Esophagus (tissue), 2 donors: ENCODE results near the gene CTTN. TPM values are rescaled to one million over a fixed set of nuclear protein-coding genes. Genes with fewer than 3 reads are reported as not detected.

ENCODE experiments used
- H3K27ac ChIP-seq, 2 donors: one replicate each; pipeline ENCODE4 v1.5.1; 2013; ENCODE audit warnings: low read depth in 2 of 2, mild to moderate bottlenecking in 2 of 2, inconsistent platforms in 1 of 2, low read length in 1 of 2, moderate library complexity in 1 of 2
- H3K27me3 ChIP-seq, 2 donors: one replicate each; pipeline ENCODE4 v1.6.1; 2013; ENCODE audit warnings: low read length in 2 of 2, control low read depth in 1 of 2, mild to moderate bottlenecking in 1 of 2; ENCODE audit not compliant: insufficient read depth in 2 of 2, control insufficient read depth in 1 of 2
- H3K36me3 ChIP-seq, 2 donors: one replicate each; pipeline ENCODE4 v1.6.1; 2013; ENCODE audit warnings: low read length in 1 of 2; ENCODE audit not compliant: control insufficient read depth in 2 of 2, insufficient read depth in 2 of 2
- H3K4me1 ChIP-seq, 2 donors: one replicate each; pipeline ENCODE4 v1.6.1; 2013; ENCODE audit warnings: low read length in 1 of 2; ENCODE audit not compliant: control insufficient read depth in 2 of 2, insufficient read depth in 2 of 2
- H3K4me3 ChIP-seq, 2 donors: one replicate each; pipeline ENCODE4 v1.5.1; 2013; ENCODE audit warnings: low read length in 2 of 2, mild to moderate bottlenecking in 2 of 2, low read depth in 1 of 2, moderate library complexity in 1 of 2
- H3K9me3 ChIP-seq, 2 donors: one replicate each; pipeline ENCODE4 v1.6.1; 2013; ENCODE audit warnings: mild to moderate bottlenecking in 2 of 2, low read depth in 1 of 2, low read length in 1 of 2, moderate library complexity in 1 of 2; ENCODE audit not compliant: control insufficient read depth in 2 of 2, insufficient read depth in 1 of 2
- WGBS, 2 donors: extraction: QIAGEN DNeasy Blood & Tissue Kit; methylation state at CpG; one replicate each; pipeline ENCODE4 v1.1.7; 2013; 5-methylcytosine and 5-hydroxymethylcytosine counted together
- polyA plus RNA-seq, 2 donors: library from polyadenylated mRNA; stranded (reverse); fragments of 200-250 nt; gene quantifications; one replicate each; pipeline ENCODE4 v1.2.3, GENCODE V29; 2013
- donor health status: healthy with polysubstance abuse.
- donor health status: Bipolar disorder and iron deficiency.

Gene CTTN
- polyA plus RNA-seq, 2 donors, result 111 to 121 TPM

DNA sequence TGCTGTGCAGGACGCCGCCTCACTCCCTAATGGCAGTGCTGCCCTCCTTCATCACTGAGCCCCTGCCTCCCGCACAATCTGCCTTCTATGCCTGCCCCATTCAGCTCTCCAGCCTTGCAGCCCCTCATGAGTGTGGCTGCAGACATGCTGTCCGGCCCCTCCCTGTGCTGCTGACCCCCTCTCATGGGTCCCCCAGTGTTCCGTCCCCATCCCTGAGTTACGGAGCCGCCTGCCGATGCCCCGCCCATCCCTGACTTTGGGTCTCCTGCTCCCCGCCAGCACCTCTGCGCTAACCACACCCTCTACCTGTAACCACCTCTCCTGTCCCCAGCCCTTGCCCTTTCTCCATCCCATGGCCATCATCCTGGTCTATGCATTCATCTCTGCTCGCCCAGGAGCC lies 33.3 kb downstream of the CTTN start:
- H3K27me3 ChIP-seq, result no peaks in the 10 kb centered on the region
- H3K36me3 ChIP-seq, result peaks cover 14 to 76% of the 10 kb centered on the region in 2 donors
- H3K4me3 ChIP-seq, result no peak overlapping the region
- no peaks in the 10 kb centered on the region for H3K9me3 ChIP-seq
- WGBS, 2 donors, result 92 to 96% methylated on average over 12 of the region's 12 CpGs
- H3K4me1 ChIP-seq, result no peaks in the 10 kb centered on the region
- no peak overlapping the region for H3K27ac ChIP-seq

DNA sequence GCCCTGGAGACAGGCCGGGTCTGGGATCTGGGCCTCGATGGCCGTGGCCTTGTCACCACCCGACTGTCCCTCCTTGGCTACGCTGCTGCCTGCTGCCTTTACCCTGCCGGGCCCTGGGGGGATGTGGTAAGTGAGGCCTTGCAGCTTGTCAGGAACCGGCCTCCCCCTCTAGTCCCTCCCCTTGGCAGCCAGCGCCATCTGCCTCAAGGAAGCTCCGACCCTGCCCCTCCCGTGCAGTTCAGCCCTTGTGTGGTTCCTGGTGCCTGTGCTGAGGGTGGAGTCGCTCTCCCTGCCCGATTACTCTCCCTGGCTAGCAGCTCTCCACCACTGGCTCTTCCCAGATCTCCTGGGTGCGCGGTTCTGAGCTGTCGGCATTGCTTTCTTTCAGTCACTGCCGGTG lies 33.7 kb downstream of the CTTN start:
- no peaks in the 10 kb centered on the region for H3K9me3 ChIP-seq
- peaks cover 14 to 79% of the 10 kb centered on the region in 2 donors for H3K36me3 ChIP-seq
- WGBS, 2 donors, result 72 to 76% methylated on average over 16 of the region's 16 CpGs
- H3K4me3 ChIP-seq, result no peak overlapping the region
- H3K27ac ChIP-seq, result no peak overlapping the region
- H3K4me1 ChIP-seq, result peaks cover 0 to 2% of the 10 kb centered on the region in 2 donors
- H3K27me3 ChIP-seq, result no peaks in the 10 kb centered on the region

DNA sequence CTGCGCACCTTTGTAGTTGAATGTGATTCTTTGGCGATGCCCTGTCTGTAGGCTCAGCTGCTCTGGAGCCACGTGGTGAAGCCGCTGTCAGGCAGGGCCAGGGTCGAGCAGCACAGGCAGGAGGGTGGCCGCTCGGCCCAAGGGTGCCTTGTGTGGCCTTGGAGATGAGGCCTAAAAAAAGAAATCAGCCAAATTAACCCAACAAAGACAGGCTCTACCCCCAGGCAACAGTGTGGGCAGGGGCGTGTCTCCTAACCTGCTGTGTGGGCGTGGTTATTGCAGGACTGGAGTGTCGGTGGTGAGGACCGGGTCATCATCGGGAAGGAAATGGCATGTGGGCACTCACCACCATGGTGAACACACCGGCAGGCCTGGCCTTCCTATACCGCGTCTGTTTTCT lies 34.3 kb downstream of the CTTN start:
- Histone ChIP-seq H3K27ac (no peak overlapping the region), H3K9me3 (no peaks in the 10 kb centered on the region), H3K36me3 (peaks cover 14 to 81% of the 10 kb centered on the region in 2 donors), H3K4me1 (peaks cover 0 to 3% of the 10 kb centered on the region in 2 donors), H3K4me3 (no peak overlapping the region), H3K27me3 (no peaks in the 10 kb centered on the region)
- WGBS, 2 donors, result 84 to 85% methylated on average over 15 of the region's 15 CpGs

DNA sequence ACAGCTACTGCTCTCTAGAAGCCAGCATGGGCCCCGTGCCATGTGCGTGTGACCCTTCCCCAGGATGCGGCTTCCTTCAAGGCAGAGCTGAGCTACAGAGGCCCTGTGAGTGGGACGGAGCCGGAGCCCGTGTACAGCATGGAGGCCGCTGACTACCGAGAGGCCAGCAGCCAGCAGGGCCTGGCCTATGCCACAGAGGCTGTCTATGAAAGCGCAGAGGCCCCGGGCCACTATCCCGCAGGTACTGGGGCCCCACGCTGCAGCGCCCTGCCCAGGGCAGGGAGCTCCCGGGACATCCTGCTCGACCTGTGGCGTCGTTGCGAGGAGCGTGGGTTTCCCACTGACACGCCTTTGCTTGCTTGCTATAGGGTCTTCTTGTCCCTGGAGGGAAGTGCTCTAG lies 34.7 kb downstream of the CTTN start:
- WGBS, 2 donors, result 95 to 96% methylated on average over 20 of the region's 20 CpGs
- no peaks in the 10 kb centered on the region for H3K9me3 ChIP-seq
- H3K4me3 ChIP-seq, result no peak overlapping the region
- H3K4me1 ChIP-seq, result peaks cover 0 to 3% of the 10 kb centered on the region in 2 donors
- peaks cover 14 to 84% of the 10 kb centered on the region in 2 donors for H3K36me3 ChIP-seq
- H3K27ac ChIP-seq, result no peak overlapping the region
- H3K27me3 ChIP-seq, result no peaks in the 10 kb centered on the region

DNA sequence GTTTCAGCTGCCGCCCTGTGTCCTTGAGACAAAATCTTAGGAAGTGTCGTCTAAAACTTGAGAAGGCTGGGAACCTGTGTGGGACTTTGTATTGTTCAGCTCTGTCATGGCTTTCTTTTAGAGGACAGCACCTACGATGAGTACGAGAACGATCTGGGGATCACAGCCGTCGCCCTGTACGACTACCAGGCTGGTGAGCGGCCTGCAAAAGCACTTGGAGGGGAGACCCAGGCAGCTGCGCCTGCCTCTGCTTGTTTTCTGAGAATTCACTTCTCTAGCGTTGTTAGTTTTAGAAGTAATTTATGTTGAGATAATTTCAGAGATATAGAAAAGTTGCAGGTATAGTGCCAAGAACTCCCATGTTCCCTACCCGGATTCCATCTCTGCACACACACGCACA lies 35.2 kb downstream of the CTTN start:
- Histone ChIP-seq H3K27me3 (no peaks in the 10 kb centered on the region), H3K9me3 (no peaks in the 10 kb centered on the region), H3K36me3 (peaks cover 14 to 86% of the 10 kb centered on the region in 2 donors), H3K4me3 (no peak overlapping the region), H3K27ac (no peak overlapping the region), H3K4me1 (peaks cover 0 to 3% of the 10 kb centered on the region in 2 donors)
- 89 to 95% methylated on average over 13 of the region's 13 CpGs for WGBS, 2 donors

DNA sequence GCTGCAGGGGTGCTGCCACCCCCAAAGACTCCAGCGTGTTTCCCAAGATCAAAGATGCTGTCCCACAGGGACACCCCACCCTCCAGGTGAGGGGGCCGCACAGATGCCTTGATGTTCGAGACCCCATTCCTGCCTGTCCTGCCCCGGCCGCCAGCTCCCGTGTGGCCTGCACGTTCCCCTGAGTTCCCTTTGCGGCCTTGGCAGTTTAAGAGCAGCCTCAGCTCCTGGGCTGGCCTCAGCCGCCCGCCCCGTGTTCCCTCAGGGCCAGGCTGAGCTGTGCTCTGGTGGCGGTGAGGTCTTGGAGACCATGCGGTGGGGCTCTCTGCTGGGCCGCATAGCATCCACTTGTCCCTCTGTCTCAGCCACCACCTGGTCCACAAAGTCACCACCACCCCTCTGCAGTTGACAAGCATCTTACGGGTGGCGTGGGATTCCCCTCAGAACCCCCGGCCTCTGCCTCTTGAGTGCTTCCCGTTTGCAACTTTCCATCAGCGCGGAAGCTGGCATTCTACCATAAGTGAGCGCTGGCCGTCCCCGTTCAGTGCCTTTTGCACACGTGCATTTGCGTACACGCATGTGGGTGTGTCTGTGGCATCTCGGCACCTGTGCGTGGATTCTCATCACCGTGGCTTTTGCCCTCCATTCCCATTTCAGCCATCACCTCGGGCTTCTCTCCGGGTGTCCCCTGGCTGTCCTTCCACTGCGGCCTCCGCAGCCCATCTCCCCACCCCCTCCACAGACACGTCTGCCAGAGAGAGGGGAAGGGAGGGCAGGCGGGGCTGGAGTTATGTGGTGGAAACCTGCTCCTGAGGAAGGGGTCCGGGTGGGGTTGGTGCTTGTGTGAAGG lies 35.9 kb downstream of the CTTN start:
- no peaks in the 10 kb centered on the region for H3K27me3 ChIP-seq
- no peak overlapping the region for H3K27ac ChIP-seq
- H3K4me1 ChIP-seq, result peaks cover 0 to 3% of the 10 kb centered on the region in 2 donors
- no peak overlapping the region for H3K4me3 ChIP-seq
- no peaks in the 10 kb centered on the region for H3K9me3 ChIP-seq
- 89 to 91% methylated on average over 36 of the region's 36 CpGs for WGBS, 2 donors
- peaks cover 14 to 80% of the 10 kb centered on the region in 2 donors for H3K36me3 ChIP-seq

DNA sequence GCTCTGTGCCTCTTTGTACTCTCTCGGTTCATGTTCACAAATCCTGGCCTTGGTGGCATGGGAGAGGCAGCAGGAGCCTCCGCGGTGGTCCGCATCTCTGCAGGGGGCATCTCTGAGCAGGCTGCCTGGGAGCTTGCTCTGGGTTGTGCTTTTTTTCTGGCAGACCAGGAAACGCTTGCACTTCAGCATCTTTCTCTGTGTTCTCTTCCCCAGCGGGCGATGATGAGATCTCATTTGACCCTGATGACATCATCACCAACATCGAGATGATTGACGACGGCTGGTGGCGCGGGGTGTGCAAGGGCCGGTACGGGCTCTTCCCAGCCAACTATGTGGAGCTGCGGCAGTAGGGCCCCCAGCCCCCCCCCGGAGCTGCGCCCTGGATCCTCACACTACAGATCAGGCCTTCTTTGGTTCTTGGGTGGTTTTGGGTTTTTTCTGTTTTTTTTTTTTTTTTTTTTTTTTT lies 36.5 kb downstream of the CTTN start:
- WGBS, 2 donors, result 87 to 93% methylated on average over 17 of the region's 17 CpGs
- Histone ChIP-seq H3K27me3 (no peaks in the 10 kb centered on the region), H3K9me3 (no peaks in the 10 kb centered on the region), H3K4me3 (no peak overlapping the region), H3K27ac (no peak overlapping the region), H3K4me1 (peaks cover 0 to 3% of the 10 kb centered on the region in 2 donors), H3K36me3 (peaks cover 14 to 73% of the 10 kb centered on the region in 2 donors)

DNA sequence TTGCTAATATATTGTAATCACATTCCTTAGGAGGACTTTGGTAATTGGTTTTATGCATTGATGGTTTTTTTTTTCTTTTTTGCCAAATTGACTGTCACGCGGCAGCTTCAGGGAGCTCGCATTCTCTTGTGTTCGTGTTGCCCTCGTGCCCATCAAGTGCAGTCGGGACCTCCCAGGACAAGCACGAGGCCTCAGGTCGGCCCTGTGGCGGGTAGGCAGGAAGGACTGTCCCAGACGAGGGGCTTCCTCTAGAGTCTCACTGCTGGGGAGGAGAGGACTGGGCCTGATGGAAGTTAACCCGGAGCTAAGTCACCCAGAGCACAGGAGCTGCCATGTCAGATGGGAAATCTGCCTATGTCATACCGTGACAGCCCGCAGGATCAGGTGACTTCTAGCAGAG lies 37.0 kb downstream of the CTTN start:
- no peak overlapping the region for H3K27ac ChIP-seq
- H3K4me3 ChIP-seq, result no peak overlapping the region
- 90 to 91% methylated on average over 13 of the region's 13 CpGs for WGBS, 2 donors
- peaks cover 14 to 68% of the 10 kb centered on the region in 2 donors for H3K36me3 ChIP-seq
- H3K27me3 ChIP-seq, result no peaks in the 10 kb centered on the region
- no peaks in the 10 kb centered on the region for H3K9me3 ChIP-seq
- H3K4me1 ChIP-seq, result peaks cover 0 to 3% of the 10 kb centered on the region in 2 donors

DNA sequence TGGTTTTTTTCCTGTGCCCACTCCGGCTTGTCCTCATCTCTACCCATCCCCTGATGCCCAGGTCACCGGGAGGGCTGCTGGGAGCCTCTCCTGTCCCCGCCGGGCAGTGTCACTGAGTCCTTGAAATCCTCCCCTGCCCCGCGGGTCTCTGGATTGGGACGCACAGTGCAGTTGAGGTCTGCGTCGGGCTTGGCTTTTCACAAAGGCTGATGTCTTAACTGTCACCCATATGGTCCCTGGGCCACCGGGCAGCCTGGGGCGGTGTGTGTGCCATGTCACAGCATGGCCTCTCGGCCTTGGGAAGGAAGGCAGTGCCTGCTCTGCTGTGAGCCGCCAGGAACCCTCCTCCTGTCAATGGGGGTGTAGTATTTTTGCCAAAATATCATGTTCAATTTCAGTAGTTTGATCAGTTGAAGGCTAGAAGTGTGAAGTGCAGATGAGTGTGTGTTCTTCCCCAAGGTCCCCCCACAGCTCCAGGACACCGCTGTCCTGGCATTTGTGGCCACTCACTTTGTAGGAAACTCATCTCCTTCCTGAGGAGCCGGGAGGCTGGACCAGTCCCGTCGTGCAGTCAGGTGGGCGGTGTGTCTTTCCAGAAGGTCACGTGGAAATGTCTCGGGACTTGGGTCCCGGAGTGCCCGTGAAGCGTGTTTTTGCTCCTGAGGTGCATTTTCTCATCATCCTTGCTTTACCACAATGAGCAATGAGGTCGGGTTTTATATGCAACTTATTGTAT lies 37.6 kb downstream of the CTTN start:
- Histone ChIP-seq H3K9me3 (no peaks in the 10 kb centered on the region), H3K4me1 (peaks cover 0 to 3% of the 10 kb centered on the region in 2 donors), H3K27ac (no peak overlapping the region), H3K36me3 (peaks cover 11 to 63% of the 10 kb centered on the region in 2 donors), H3K4me3 (no peak overlapping the region), H3K27me3 (no peaks in the 10 kb centered on the region)
- WGBS, 2 donors, result 93 to 96% methylated on average over 24 of the region's 24 CpGs
